Mesenchymal stem cell (in vitro differentiated cells and primary cell): ENCODE data around the gene ZNF652.

Source experiments
- DNase-seq: peaks from one replicate; pipeline ENCODE4 v3.0.0-alpha.2; 2013
- H2AFZ ChIP-seq: one replicate; pipeline ENCODE4 v1.6.1; 2013; ENCODE audit warnings: low read depth, mild to moderate bottlenecking, control low read depth, inconsistent platforms, low read length, moderate library complexity
- H2AK5ac ChIP-seq: 2 replicates; pipeline ENCODE4 v1.6.1; 2013; ENCODE audit warnings: low read length, moderate library complexity, mild to moderate bottlenecking, inconsistent platforms; ENCODE audit not compliant: severe bottlenecking
- H2BK120ac ChIP-seq: one replicate; pipeline ENCODE4 v1.6.1; 2013; ENCODE audit warnings: low read depth, mild to moderate bottlenecking, inconsistent platforms, low read length, moderate library complexity
- H2BK12ac ChIP-seq, 2 experiments: one replicate each; pipeline ENCODE4 v1.6.1; 2013; ENCODE audit warnings: inconsistent platforms in 2 of 2, low read length in 2 of 2, mild to moderate bottlenecking in 2 of 2, moderate library complexity in 2 of 2, control low read depth in 1 of 2
- H2BK15ac ChIP-seq: one replicate; pipeline ENCODE4 v1.6.1; 2013; ENCODE audit warnings: mild to moderate bottlenecking, low read depth, inconsistent platforms; ENCODE audit not compliant: poor library complexity, severe bottlenecking
- H2BK5ac ChIP-seq: 2 replicates; pipeline ENCODE4 v1.6.1; 2013; ENCODE audit warnings: low read depth, mild to moderate bottlenecking, low read length, control low read depth, inconsistent platforms; ENCODE audit not compliant: poor library complexity, severe bottlenecking
- H3K14ac ChIP-seq, 2 experiments: one replicate each; pipeline ENCODE4 v1.6.1; 2013; ENCODE audit warnings: inconsistent platforms in 2 of 2, low read length in 2 of 2, control low read depth in 1 of 2, mild to moderate bottlenecking in 1 of 2, moderate library complexity in 1 of 2
- H3K18ac ChIP-seq, 2 experiments: one replicate each; pipeline ENCODE4 v1.6.1; 2013; ENCODE audit warnings: inconsistent platforms in 2 of 2, low read length in 2 of 2, control low read depth in 1 of 2, low read depth in 1 of 2, mild to moderate bottlenecking in 1 of 2
- H3K23ac ChIP-seq, 2 experiments: one replicate each; pipeline ENCODE4 v1.6.1; 2013; ENCODE audit warnings: inconsistent platforms in 2 of 2, low read length in 2 of 2, mild to moderate bottlenecking in 2 of 2, moderate library complexity in 2 of 2, control low read depth in 1 of 2
- H3K27ac ChIP-seq: 2 replicates; pipeline ENCODE4 v1.5.1; 2013; ENCODE audit warnings: mild to moderate bottlenecking, moderate library complexity, low read length, control low read depth, inconsistent platforms; ENCODE audit not compliant: poor library complexity, severe bottlenecking
- H3K27me3 ChIP-seq, 2 experiments: 2 replicates each; pipeline versions ENCODE4 v1.6.1 to v1.7.0; 2013; ENCODE audit warnings: low read length in 2 of 2, mild to moderate bottlenecking in 2 of 2, moderate library complexity in 2 of 2, control low read depth in 1 of 2, inconsistent platforms in 1 of 2; ENCODE audit not compliant: control insufficient read depth in 1 of 2, insufficient read depth in 1 of 2
- H3K36me3 ChIP-seq, 2 experiments: 2 replicates each; pipeline versions ENCODE4 v1.6.1 to v1.7.0; 2013; ENCODE audit warnings: low read length in 2 of 2, control low read depth in 1 of 2, inconsistent platforms in 1 of 2, low read depth in 1 of 2, mild to moderate bottlenecking in 1 of 2; ENCODE audit not compliant: insufficient read depth in 2 of 2, control insufficient read depth in 1 of 2
- H3K4ac ChIP-seq, 2 experiments: one replicate each; pipeline ENCODE4 v1.6.1; 2013; ENCODE audit warnings: inconsistent platforms in 2 of 2, low read length in 2 of 2, mild to moderate bottlenecking in 2 of 2, moderate library complexity in 2 of 2, control low read depth in 1 of 2, low read depth in 1 of 2
- H3K4me1 ChIP-seq: 2 replicates; pipeline ENCODE4 v1.6.1; 2013; ENCODE audit warnings: low read depth, low read length, control low read depth; ENCODE audit not compliant: control insufficient read depth, insufficient read depth
- H3K4me2 ChIP-seq: 2 replicates; pipeline ENCODE4 v1.6.1; 2013; ENCODE audit warnings: low read length, mild to moderate bottlenecking, inconsistent platforms; ENCODE audit not compliant: poor library complexity, severe bottlenecking
- H3K4me3 ChIP-seq, 2 experiments: 2 replicates each; pipeline versions ENCODE4 v1.5.1 to v1.7.0; 2013; ENCODE audit warnings: low read length in 2 of 2, mild to moderate bottlenecking in 2 of 2, control low read depth in 1 of 2, low read depth in 1 of 2; ENCODE audit not compliant: insufficient read depth in 1 of 2
- H3K79me1 ChIP-seq: replicated peaks from 2 replicates; pipeline ENCODE4 v1.6.1; 2013; ENCODE audit warnings: mild to moderate bottlenecking, control low read depth, low read length, inconsistent platforms; ENCODE audit not compliant: poor library complexity, severe bottlenecking
- H3K9ac ChIP-seq: 2 replicates; pipeline ENCODE4 v1.7.0; 2013; ENCODE audit warnings: mild to moderate bottlenecking, low read length, moderate library complexity
- H3K9me3 ChIP-seq: 2 replicates; pipeline ENCODE4 v1.7.0; 2013; ENCODE audit warnings: mild to moderate bottlenecking, low read length; ENCODE audit not compliant: control insufficient read depth
- H4K8ac ChIP-seq: one replicate; pipeline ENCODE4 v1.6.1; 2013; ENCODE audit warnings: inconsistent platforms, mild to moderate bottlenecking, low read length, moderate library complexity
- H4K91ac ChIP-seq: one replicate; pipeline ENCODE4 v1.6.1; 2013; ENCODE audit warnings: mild to moderate bottlenecking, low read length, inconsistent platforms
- WGBS: methylation state at CpG from one replicate; pipeline ENCODE4 v1.1.7; 2013; ENCODE audit warnings: mixed read lengths; 5-methylcytosine and 5-hydroxymethylcytosine counted together

The ZNF652 gene

GRCh38 chr17:49249890-49250522, 112.0 kb downstream of the ZNF652 start:
- no peak overlapping the region for H2BK12ac ChIP-seq
- no peak overlapping the region for H2AFZ ChIP-seq
- no peak overlapping the region for H2AK5ac ChIP-seq
- no peak overlapping the region for H2BK5ac ChIP-seq
- no peak overlapping the region for H4K91ac ChIP-seq
- no peaks in the 10 kb centered on the region for H3K36me3 ChIP-seq
- H4K8ac ChIP-seq = no peak overlapping the region
- WGBS = 99% methylated on average over 9 of the region's 12 CpGs
- H3K14ac ChIP-seq = no peak overlapping the region
- H3K79me1 ChIP-seq = no peaks in the 10 kb centered on the region
- H2BK15ac ChIP-seq = no peak overlapping the region
- H3K4me2 ChIP-seq = no peak overlapping the region
- no peak overlapping the region for H3K18ac ChIP-seq
- no peak overlapping the region for H3K9ac ChIP-seq
- no peak overlapping the region for H3K4me3 ChIP-seq
- no peak overlapping the region for H2BK120ac ChIP-seq
- H3K27ac ChIP-seq = no peak overlapping the region
- peaks cover 0 to 27% of the 10 kb centered on the region in 2 experiments for H3K27me3 ChIP-seq
- no peak overlapping the region for H3K4ac ChIP-seq
- no peak overlapping the region for H3K23ac ChIP-seq
- no peak for DNase-seq
- peaks cover 7% of the 10 kb centered on the region for H3K4me1 ChIP-seq
- H3K9me3 ChIP-seq = no peaks in the 10 kb centered on the region

- Histone ChIP-seq H3K4me2 (no peak overlapping the region), H2AFZ (no peak overlapping the region), H4K8ac (peak overlapping the region; percentile 36), H2BK5ac (no peak overlapping the region), H2BK15ac (no peak overlapping the region), H3K9ac (no peak overlapping the region), H3K4me1 (peaks cover 7% of the 10 kb centered on the region), H3K23ac (no peak overlapping the region), H3K4me3 (no peak overlapping the region), H3K27me3 (peaks cover 0 to 33% of the 10 kb centered on the region in 2 experiments), H3K9me3 (no peaks in the 10 kb centered on the region), H3K4ac (no peak overlapping the region), H3K18ac (peak overlapping the region in 1 of 2 experiments; percentile 15), H2AK5ac (no peak overlapping the region), H2BK120ac (no peak overlapping the region), H3K79me1 (no peaks in the 10 kb centered on the region), H3K14ac (no peak overlapping the region), H3K36me3 (no peaks in the 10 kb centered on the region), H4K91ac (peak overlapping the region; percentile 53), H2BK12ac (no peak overlapping the region), H3K27ac (no peak overlapping the region)
- DNase-seq = no peak
- 68% methylated on average over 10 of the region's 10 CpGs for WGBS
Measured at GRCh38 chr17:49249292-49249794, 112.7 kb downstream of the ZNF652 start.

- Histone ChIP-seq H3K79me1 (no peaks in the 10 kb centered on the region), H3K4me3 (no peak overlapping the region), H3K27me3 (peaks cover 0 to 33% of the 10 kb centered on the region in 2 experiments), H2AFZ (no peak overlapping the region), H2BK5ac (no peak overlapping the region), H2BK15ac (no peak overlapping the region), H3K9me3 (no peaks in the 10 kb centered on the region), H4K8ac (no peak overlapping the region), H3K4ac (no peak overlapping the region), H3K18ac (no peak overlapping the region), H3K27ac (no peak overlapping the region), H3K23ac (no peak overlapping the region), H2BK120ac (no peak overlapping the region), H3K36me3 (no peaks in the 10 kb centered on the region), H4K91ac (peak overlapping the region; percentile 20), H3K9ac (no peak overlapping the region), H2AK5ac (no peak overlapping the region), H2BK12ac (no peak overlapping the region), H3K14ac (no peak overlapping the region), H3K4me1 (peaks cover 7% of the 10 kb centered on the region), H3K4me2 (no peak overlapping the region)
- DNase-seq = no peak
- WGBS = 93% methylated on average over 7 of the region's 7 CpGs
Measured at GRCh38 chr17:49247944-49248343, 114.1 kb downstream of the ZNF652 start.

- no peak overlapping the region for H3K27ac ChIP-seq
- no peak overlapping the region for H3K14ac ChIP-seq
- no peak overlapping the region for H3K4me2 ChIP-seq
- no peak overlapping the region for H3K4me3 ChIP-seq
- H3K36me3 ChIP-seq = no peaks in the 10 kb centered on the region
- no peak for DNase-seq
- no peak overlapping the region for H4K8ac ChIP-seq
- H3K4ac ChIP-seq = no peak overlapping the region
- H3K4me1 ChIP-seq = peaks cover 7% of the 10 kb centered on the region
- no peak overlapping the region for H2BK5ac ChIP-seq
- H3K27me3 ChIP-seq = peaks cover 0 to 36% of the 10 kb centered on the region in 2 experiments
- H3K23ac ChIP-seq = no peak overlapping the region
- WGBS = 91% methylated on average over 4 of the region's 4 CpGs
- no peak overlapping the region for H2BK15ac ChIP-seq
- H3K18ac ChIP-seq = no peak overlapping the region
- H4K91ac ChIP-seq = no peak overlapping the region
- no peaks in the 10 kb centered on the region for H3K79me1 ChIP-seq
- H2BK12ac ChIP-seq = no peak overlapping the region
- H3K9me3 ChIP-seq = no peaks in the 10 kb centered on the region
- H2AFZ ChIP-seq = no peak overlapping the region
- no peak overlapping the region for H3K9ac ChIP-seq
- H2BK120ac ChIP-seq = no peak overlapping the region
- no peak overlapping the region for H2AK5ac ChIP-seq
Measured at GRCh38 chr17:49244839-49245238, 117.2 kb downstream of the ZNF652 start.
